HG03060 (cell line): ENCODE results near the gene WDHD1.
"Not testable (repeated sequence)": the region's sequence is repeated elsewhere in the genome, so short reads cannot be mapped to it uniquely, and the experiment has no call there.

ENCODE experiments used
- ATAC-seq: cut with Tn5 transposase; IDR thresholded peaks from one replicate; pipeline ENCODE4 v1.9.1; 2021; ENCODE audit warnings: low read depth, moderate number of reproducible peaks; ENCODE audit not compliant: unreplicated experiment

The WDHD1 gene

GRCh38 chr14:54909817-54910558 is 116.9 kb downstream of the WDHD1 start:
- ATAC-seq = no peak

GRCh38 chr14:54908973-54909372 is 117.9 kb downstream of the WDHD1 start:
- not testable (repeated sequence) for ATAC-seq

GRCh38 chr14:54908190-54908589 is 118.7 kb downstream of the WDHD1 start:
- no peak for ATAC-seq

GRCh38 chr14:54906075-54906474 is 120.8 kb downstream of the WDHD1 start:
- ATAC-seq = no peak

- peak; percentile 48 for ATAC-seq
Observed at GRCh38 chr14:54902521-54903420, 124.1 kb downstream of the WDHD1 start, which contains the start of gene GCH1. GCH1 (minus strand) TSS chr14:54902826; CDS start chr14:54902663, 163 bp downstream.

DNA sequence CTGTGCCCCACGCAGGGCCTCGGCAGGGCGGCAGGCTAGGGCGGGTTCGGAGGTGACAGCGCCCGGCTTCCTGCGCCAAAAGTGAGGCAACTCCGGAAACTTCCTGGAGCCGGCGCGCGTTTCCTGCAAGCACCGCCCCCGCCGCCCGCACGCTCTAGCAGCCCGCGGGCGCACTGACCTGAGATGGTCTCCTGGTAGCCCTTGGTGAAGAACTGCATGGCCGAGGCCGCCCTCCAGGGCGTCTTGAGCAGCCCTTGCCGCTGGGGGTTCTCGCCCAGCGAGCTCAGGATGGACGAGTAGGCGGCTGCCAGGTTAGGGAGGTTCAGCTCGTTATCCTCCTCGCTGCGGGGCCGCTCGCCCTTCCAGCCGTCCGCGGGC is 124.8 kb downstream of the WDHD1 start:
- peak; percentile 18 for ATAC-seq

DNA sequence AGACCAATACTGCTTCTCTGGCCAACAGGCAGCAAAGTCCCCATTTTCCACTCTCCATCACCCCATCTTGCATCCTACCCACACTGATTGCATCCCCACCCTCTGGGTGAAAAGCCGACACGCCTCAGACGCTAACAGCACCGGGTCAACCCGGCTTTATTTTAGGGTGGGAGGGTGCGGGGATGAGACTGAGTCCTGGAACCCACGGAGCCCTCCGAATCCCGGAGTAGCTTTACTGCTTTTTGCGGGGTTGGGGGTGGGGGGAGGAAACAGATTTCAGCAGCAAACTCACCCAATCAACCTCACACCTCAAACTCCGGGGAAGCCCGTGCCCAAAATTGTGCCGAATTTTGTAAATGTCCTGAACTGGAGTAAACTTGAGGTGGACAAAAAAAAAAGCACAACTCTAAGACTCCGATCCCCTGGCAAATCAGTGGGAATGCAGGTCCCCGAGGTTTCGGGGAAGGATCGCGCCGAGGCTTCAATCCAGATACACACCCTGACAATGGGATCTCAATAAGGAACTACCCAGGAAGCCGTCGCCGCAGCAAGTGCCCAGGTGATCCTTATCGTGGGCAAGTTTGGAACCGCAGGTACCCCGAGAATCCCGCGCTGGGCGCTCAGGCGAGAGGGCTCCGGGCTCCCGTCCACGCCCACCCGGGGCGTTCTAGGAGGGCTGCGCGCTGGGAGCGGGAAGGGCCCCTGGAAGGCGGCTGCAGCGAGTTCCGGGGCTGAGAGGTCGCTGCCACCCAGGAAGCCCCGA is 125.3 kb downstream of the WDHD1 start:
- no peak for ATAC-seq

GRCh38 chr14:54899573-54899972 is 127.3 kb downstream of the WDHD1 start:
- no peak for ATAC-seq

GRCh38 chr14:54897809-54898555 is 128.9 kb downstream of the WDHD1 start:
- ATAC-seq = not testable (repeated sequence)

- ATAC-seq = no peak
Observed at GRCh38 chr14:54895683-54896082, 131.2 kb downstream of the WDHD1 start.

- ATAC-seq = no peak
Observed at GRCh38 chr14:54894995-54895394, 131.9 kb downstream of the WDHD1 start.

DNA sequence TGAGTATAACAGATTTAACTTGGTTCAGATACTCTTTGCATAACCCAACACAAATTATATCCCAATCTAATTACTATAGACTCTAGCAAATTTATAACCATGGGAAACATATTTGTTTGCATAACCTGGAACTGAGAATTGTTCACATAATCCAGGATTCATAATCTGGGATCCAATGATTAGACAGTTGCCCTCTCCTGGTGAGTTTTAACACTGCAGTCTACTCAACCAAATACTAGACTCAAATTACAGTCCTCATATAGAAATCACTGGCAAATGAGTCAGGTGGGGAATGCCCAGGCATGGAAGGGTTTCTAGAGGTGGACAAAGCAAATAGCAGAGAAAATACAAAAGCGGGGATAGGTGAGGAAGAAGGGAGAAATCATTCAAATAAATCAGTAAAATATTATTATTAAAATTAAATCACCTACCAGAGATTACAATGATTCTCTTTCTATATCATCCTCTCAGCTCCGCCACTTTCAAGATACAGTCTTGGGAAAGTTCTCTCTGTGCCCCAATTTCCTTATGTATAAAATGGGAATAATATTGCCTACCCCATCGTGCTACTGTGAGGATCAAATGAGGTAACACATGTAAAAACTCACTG is 133.6 kb downstream of the WDHD1 start:
- ATAC-seq = no peak

DNA sequence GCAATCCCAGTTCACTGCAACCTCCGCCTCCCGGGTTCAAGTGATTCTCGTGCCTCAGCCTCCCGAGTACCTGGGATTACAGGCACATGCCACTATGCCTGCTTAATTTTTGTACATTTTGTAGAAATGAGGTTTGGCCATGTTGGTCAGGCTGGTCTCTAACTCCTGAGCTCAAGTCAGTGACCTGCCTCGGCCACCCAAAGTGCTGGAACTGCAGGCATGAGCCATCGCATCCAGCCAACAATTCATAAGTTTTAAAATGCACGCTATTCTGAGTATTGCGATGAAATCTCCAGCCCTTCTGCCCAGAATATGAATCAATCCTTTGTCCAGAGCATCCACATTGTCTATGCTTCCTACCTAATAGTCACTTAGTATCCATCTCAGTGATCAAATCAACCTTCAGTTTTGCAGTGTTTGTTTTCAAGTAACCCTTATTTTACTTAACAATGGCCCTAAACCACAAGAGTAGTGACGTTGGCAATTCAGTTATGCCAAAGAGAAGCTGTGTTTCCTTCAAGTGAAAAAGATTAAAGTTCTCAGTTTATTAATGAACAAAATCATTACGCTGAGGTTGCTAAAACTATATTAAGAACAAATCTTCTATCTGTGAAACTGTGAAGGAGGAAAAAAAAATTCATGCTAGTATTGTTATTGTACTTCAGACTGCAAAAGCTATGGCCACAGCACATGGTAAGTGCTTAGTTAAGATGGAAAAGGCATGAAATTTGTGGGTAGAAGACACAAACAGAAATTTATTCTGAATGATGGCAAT is 135.2 kb downstream of the WDHD1 start:
- ATAC-seq = no peak

DNA sequence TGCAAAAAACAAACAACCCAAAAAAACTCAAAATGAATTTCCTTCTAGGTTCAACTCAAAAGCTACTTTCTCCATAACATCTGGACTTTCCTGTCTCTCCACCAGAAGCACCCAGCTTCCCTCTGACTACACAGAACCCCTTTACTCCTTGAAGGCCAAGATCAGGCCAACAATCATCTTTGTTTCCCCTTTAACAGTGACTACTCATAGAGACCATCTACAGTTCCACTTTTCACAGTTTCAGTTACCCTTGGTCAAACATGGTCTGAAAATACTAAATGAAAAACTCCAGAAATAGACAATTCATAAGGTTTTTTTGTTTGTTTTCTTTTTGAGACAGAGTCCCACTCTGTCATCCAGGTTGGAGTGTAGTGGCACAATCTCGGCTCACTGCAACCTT is 136.1 kb downstream of the WDHD1 start:
- peak; percentile 69 for ATAC-seq

- ATAC-seq = no peak
Observed at GRCh38 chr14:54889919-54890318, 137.0 kb downstream of the WDHD1 start.
